GM21423 (cell line): Measurements from ENCODE around the gene WSB1.
"Not testable (repeated sequence)": the region's sequence is repeated elsewhere in the genome, so short reads cannot be mapped to it uniquely, and the experiment has no call there.

ENCODE experiments used
- ATAC-seq: cut with Tn5 transposase; IDR thresholded peaks from one replicate; pipeline ENCODE4 v1.9.1; 2021; ENCODE audit warnings: mild to moderate bottlenecking, moderate library complexity; ENCODE audit not compliant: unreplicated experiment

The WSB1 gene

GRCh38 chr17:27276653-27277156, 17.2 kb upstream of the WSB1 start:
- ATAC-seq, result no peak

- not testable (repeated sequence) for ATAC-seq
Observed at GRCh38 chr17:27279132-27279531, 14.8 kb upstream of the WSB1 start.

GRCh38 chr17:27280527-27280926, 13.4 kb upstream of the WSB1 start:
- ATAC-seq, result no peak

- ATAC-seq, result no peak
Observed at GRCh38 chr17:27281438-27281837, 12.5 kb upstream of the WSB1 start.

- peak; percentile 82 for ATAC-seq
Observed at GRCh38 chr17:27282054-27282551, 11.8 kb upstream of the WSB1 start.

- ATAC-seq, result no peak
Observed at GRCh38 chr17:27283060-27283459, 10.9 kb upstream of the WSB1 start.

GRCh38 chr17:27283751-27284150, 10.2 kb upstream of the WSB1 start:
- no peak for ATAC-seq

GRCh38 chr17:27284811-27285415, 9.0 kb upstream of the WSB1 start:
- no peak for ATAC-seq

GRCh38 chr17:27285516-27285915, 8.4 kb upstream of the WSB1 start:
- no peak for ATAC-seq

GRCh38 chr17:27288183-27288582, 5.7 kb upstream of the WSB1 start:
- no peak for ATAC-seq

- ATAC-seq, result no peak
Observed at GRCh38 chr17:27289856-27290255, 4.1 kb upstream of the WSB1 start.

GRCh38 chr17:27290916-27291598, 2.9 kb upstream of the WSB1 start:
- ATAC-seq, result no peak

GRCh38 chr17:27293359-27293897, 486 bp upstream of the WSB1 start:
- ATAC-seq, result no peak

- peak; percentile 41 for ATAC-seq
Observed at GRCh38 chr17:27294689-27295630, 1.0 kb downstream of the WSB1 start.

GRCh38 chr17:27295945-27296344, 2.0 kb downstream of the WSB1 start:
- ATAC-seq, result no peak

GRCh38 chr17:27296428-27296979, 2.6 kb downstream of the WSB1 start:
- ATAC-seq, result no peak

GRCh38 chr17:27299384-27300049, 5.6 kb downstream of the WSB1 start:
- no peak for ATAC-seq

GRCh38 chr17:27303734-27304133, 9.8 kb downstream of the WSB1 start:
- no peak for ATAC-seq

GRCh38 chr17:27306276-27306835, 12.4 kb downstream of the WSB1 start:
- no peak for ATAC-seq

- ATAC-seq, result no peak
Observed at GRCh38 chr17:27310565-27311110, 16.7 kb downstream of the WSB1 start.
